Gastroesophageal sphincter (tissue), 4 donors: Measurements from ENCODE around the gene MAGEA9. TPM values are rescaled to one million over a fixed set of nuclear protein-coding genes. Genes with fewer than 3 reads are reported as not detected.
"Not testable (repeated sequence)": the region's sequence is repeated elsewhere in the genome, so short reads cannot be mapped to it uniquely, and the experiment has no call there.

Source experiments
- ATAC-seq: fragments of 150-250 bp; one replicate; pipeline ENCODE4 v1.9.1; 2016; ENCODE audit warnings: mild to moderate bottlenecking, moderate library complexity
- H3K27ac ChIP-seq, 4 donors: fragments of 200-600 bp; sonication (generic) in 3 of 4; 1 replicate in 3 of 4; 2 replicates in 1 of 4; pipeline ENCODE4 v1.5.1; 2016 to 2019
- H3K27me3 ChIP-seq: fragments of 200-600 bp; sonication (generic); one replicate; pipeline ENCODE4 v1.5.1; 2019
- H3K36me3 ChIP-seq, 2 donors: fragments of 200-600 bp; sonication (generic); one replicate each; pipeline ENCODE4 v1.5.1; 2019; ENCODE audit warnings: control low read depth in 1 of 2
- H3K4me1 ChIP-seq, 3 donors: fragments of 200-600 bp; sonication (generic); 1 replicate in 2 of 3; 2 replicates in 1 of 3; pipeline ENCODE4 v1.5.1; 2016 to 2019; ENCODE audit warnings: control low read depth in 2 of 3
- H3K4me3 ChIP-seq, 2 donors: fragments of 200-600 bp; sonication (generic); one replicate each; pipeline ENCODE4 v1.5.1; 2019; ENCODE audit warnings: mild to moderate bottlenecking in 1 of 2, moderate library complexity in 1 of 2
- H3K9me3 ChIP-seq, 3 donors: fragments of 200-600 bp; sonication (generic); one replicate each; pipeline ENCODE4 v1.5.1; 2017 to 2019; ENCODE audit warnings: control low read depth in 2 of 3
- EP300 ChIP-seq: sonication (generic); formaldehyde crosslinking; IDR thresholded peaks from one replicate; pipeline ENCODE4 v1.6.1; 2017; ENCODE audit warnings: antibody characterized with exemption, mild to moderate bottlenecking
- POLR2A ChIP-seq, 2 donors: fragments of 450-650 bp; IDR thresholded peaks; one replicate each; pipeline ENCODE4 v1.6.1; 2017; ENCODE audit warnings: antibody characterized with exemption in 2 of 2, mild to moderate bottlenecking in 2 of 2, moderate library complexity in 1 of 2
- POLR2AphosphoS5 ChIP-seq: sonication (generic); formaldehyde crosslinking; IDR thresholded peaks from one replicate; pipeline ENCODE4 v1.6.1; 2017; ENCODE audit warnings: antibody characterized with exemption
- WGBS, 2 donors: methylation state at CpG; one replicate each; pipeline ENCODE4 v1.1.5; 2018; ENCODE audit warnings: low coverage in 1 of 2; 5-methylcytosine and 5-hydroxymethylcytosine counted together
- total RNA-seq, 4 donors: library from RNA; depleted of rRNA; stranded (reverse); fragments of >200 nt; gene quantifications; one replicate each; pipeline ENCODE4 v1.1.0, GENCODE V29; 2016
- TF ChIP-seq, protein P1 (sequence below), 4 experiments: fragments of 200-600 bp in 2 of 4; fragments of 450-650 bp in 2 of 4; sonication (generic) in 1 of 4; IDR thresholded peaks; one replicate each; pipeline ENCODE4 v1.5.1; 2017 to 2019; ENCODE audit warnings: antibody characterized with exemption in 4 of 4, mild to moderate bottlenecking in 2 of 4, moderate library complexity in 2 of 4

Gene MAGEA9, protein sequence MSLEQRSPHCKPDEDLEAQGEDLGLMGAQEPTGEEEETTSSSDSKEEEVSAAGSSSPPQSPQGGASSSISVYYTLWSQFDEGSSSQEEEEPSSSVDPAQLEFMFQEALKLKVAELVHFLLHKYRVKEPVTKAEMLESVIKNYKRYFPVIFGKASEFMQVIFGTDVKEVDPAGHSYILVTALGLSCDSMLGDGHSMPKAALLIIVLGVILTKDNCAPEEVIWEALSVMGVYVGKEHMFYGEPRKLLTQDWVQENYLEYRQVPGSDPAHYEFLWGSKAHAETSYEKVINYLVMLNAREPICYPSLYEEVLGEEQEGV
- not detected for total RNA-seq

DNA sequence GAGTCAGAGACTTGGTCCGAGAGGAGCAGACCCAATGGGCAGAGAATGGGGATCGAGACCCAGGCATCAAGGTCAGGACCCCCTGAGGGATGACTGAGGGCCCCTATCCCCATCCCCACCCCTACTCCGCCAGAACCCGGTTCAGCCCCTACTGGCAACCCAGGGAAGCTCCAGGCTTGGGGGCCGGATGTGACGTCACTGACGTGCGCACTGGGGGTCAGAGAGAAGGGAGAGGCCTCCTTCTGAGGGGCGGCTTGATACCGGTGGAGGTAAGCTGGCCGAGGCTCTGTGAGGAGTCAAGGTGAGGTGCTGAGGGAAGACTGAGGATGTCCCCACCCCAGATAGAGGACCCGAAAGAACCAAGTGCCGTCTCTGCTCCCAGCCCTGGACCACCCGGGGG, at the start of gene MAGEA9:
MAGEA9 (plus strand) TSS at position 204 of the 400 bp plus-strand sequence. CDS start 4,281 bp downstream, outside the sequence.
- not testable (repeated sequence) for ATAC-seq

DNA sequence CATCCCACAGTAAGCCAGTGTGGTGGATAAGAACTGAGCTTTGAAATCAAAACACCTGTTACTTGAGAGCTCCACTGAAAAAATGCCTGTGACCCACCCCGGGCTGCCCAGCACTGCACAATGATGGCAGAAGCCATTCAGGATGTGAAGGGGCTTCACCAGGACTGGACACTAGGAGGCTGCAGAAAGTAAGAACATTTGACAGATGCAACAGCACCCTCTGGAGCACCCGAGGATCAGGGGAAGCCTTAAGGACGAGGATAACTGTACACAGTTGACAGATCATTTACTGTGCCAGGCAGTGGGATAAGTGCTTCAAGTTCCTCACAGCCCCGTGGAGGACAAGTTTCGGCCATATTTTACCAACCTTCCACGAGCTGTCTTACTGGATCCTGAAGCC, 39.5 kb upstream of the MAGEA9 start:
- not testable (repeated sequence) for H3K27ac ChIP-seq, H3K9me3 ChIP-seq, H3K27me3 ChIP-seq, H3K36me3 ChIP-seq, ATAC-seq, H3K4me3 ChIP-seq, H3K4me1 ChIP-seq
- no CpG with 5 or more reads among the region's 6 CpGs for WGBS, 2 donors

More for the DNA sequence above, at the start of gene MAGEA9:
- not testable (repeated sequence) for H3K36me3 ChIP-seq, H3K4me3 ChIP-seq, H3K4me1 ChIP-seq, H3K27me3 ChIP-seq, H3K9me3 ChIP-seq, H3K27ac ChIP-seq
- no CpG with 5 or more reads among the region's 14 CpGs for WGBS, 2 donors

DNA sequence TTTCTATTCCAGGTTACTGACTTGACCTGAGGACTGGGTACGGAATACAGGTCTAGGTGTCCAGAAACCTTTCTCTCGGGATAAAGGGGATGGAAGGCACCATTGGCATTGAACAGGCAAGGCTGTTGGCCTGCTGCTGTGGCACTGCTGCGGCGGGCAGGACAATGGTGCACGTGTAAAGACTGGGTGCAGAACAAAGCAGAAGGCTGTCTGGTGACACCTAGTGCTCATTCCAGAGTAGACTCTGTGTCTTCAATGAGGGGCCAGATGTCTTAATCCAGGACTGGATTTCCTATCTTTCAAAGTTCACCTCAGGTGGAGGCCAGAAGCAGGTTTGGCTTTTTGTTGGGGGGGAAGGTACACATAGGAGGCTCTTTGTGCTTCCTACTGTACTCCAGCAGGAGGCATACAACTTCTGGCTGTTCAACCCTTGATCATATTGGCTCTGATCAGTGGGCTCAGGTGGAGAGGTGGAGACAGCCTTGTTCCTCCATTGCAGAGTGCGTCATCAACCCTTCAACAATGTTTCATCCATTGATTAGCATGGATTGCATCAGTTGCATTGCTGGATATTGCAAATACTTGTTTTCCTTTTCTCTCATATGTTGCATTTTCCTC, 35.2 kb upstream of the MAGEA9 start:
- not testable (repeated sequence) for H3K4me1 ChIP-seq, H3K36me3 ChIP-seq, H3K27ac ChIP-seq, H3K9me3 ChIP-seq, H3K27me3 ChIP-seq, H3K4me3 ChIP-seq, ATAC-seq
- no CpG with 5 or more reads among the region's 6 CpGs for WGBS, 2 donors

DNA sequence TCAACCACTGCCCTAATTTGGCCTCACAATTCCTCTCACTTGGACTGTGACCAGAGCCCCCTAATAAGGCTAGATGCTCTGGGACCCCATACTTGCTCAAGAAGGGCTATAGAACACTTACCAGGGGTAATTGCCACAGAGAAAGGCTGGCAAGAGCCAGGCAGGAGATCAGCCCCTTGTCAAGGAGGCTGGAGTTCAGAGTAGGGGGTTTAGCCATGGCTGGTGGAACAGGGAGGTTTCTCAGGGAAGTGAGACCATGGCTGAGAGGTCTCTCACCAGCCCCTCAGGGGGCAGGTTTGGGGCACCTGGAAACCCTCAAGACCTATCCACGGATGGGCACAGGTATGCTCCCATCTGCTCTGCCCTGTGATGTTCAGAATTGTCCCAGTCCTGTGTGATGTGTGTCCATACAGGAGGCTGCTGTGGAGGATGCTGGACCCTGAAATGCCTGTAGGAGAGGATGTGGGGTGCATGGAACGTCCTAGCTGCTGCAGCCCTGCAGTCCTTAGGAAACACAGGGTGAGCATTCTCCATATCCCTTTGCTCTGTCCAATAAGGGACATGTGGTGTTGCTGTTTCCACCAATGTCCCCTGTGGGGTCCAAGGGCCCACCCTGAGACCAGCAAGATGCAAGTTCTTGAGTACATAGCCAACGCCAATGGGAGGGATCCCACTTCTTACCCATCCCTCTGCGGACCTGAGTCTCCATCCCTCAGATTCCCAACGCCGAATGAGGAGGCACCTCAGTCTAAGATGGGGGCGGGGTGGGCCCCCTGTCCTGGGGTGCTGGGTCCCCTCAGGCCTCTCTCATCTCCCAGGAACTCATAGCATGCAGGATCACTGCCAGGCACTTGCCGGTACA, 24.3 kb upstream of the MAGEA9 start:
- no peaks in the 10 kb centered on the region for H3K4me1 ChIP-seq
- TF ChIP-seq EP300 (no peak), POLR2AphosphoS5 (no peak), POLR2A (IDR thresholded peaks at IDR 0.05) (no peak)
- TF ChIP-seq, protein P1, sequence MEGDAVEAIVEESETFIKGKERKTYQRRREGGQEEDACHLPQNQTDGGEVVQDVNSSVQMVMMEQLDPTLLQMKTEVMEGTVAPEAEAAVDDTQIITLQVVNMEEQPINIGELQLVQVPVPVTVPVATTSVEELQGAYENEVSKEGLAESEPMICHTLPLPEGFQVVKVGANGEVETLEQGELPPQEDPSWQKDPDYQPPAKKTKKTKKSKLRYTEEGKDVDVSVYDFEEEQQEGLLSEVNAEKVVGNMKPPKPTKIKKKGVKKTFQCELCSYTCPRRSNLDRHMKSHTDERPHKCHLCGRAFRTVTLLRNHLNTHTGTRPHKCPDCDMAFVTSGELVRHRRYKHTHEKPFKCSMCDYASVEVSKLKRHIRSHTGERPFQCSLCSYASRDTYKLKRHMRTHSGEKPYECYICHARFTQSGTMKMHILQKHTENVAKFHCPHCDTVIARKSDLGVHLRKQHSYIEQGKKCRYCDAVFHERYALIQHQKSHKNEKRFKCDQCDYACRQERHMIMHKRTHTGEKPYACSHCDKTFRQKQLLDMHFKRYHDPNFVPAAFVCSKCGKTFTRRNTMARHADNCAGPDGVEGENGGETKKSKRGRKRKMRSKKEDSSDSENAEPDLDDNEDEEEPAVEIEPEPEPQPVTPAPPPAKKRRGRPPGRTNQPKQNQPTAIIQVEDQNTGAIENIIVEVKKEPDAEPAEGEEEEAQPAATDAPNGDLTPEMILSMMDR (IDR thresholded peaks at IDR 0.05) = no peak
- H3K27ac ChIP-seq = no peak overlapping the region
- no peak for ATAC-seq
- no peak overlapping the region for H3K4me3 ChIP-seq
- no peaks in the 10 kb centered on the region for H3K27me3 ChIP-seq
- no peaks in the 10 kb centered on the region for H3K9me3 ChIP-seq
- 53% methylated on average over 3 of the region's 8 CpGs; no CpG with 5 or more reads in 1 of the 2 donors for WGBS, 2 donors
- H3K36me3 ChIP-seq = no peaks in the 10 kb centered on the region

DNA sequence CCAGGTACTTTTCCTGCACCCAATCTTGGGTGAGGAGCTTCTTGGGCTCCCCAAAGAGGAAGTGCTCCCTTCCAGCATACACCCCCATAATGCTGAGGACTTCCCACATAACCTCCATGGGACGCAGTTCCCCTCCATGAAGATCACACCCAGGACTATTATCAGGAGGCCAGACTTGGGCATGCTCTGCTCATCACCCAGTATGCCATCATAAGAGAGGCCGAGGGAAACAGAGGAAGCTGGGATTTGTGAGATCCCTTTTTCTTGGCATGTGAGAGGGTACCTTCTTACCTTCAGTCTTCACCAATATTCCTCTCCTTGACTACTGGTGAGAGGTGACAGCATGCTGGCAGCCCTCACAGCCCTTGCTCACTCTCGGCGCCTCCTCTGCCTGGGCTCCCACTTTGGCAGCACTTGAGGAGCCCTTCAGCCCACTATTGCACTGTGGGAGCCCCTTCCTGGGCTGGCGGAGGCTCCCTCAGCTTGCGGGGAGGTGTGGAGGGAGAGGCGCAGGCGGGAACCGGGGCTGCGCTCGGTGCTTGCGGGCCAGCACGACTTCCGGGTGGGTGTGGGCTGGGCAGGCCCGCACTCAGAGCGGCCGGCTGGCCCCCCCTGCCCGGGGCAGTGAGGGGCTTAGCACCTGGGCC, 23.5 kb upstream of the MAGEA9 start:
- ATAC-seq = no peak
- TF ChIP-seq POLR2AphosphoS5 (no peak), POLR2A (IDR thresholded peaks at IDR 0.05) (no peak), EP300 (no peak)
- TF ChIP-seq, protein P1 (IDR thresholded peaks at IDR 0.05) = no peak
- H3K9me3 ChIP-seq = no peaks in the 10 kb centered on the region
- no peaks in the 10 kb centered on the region for H3K4me1 ChIP-seq
- H3K36me3 ChIP-seq = no peaks in the 10 kb centered on the region
- no peak overlapping the region for H3K27ac ChIP-seq
- WGBS, 2 donors = 73% methylated on average over 2 of the region's 18 CpGs; no CpG with 5 or more reads in 1 of the 2 donors
- H3K4me3 ChIP-seq = no peak overlapping the region
- H3K27me3 ChIP-seq = no peaks in the 10 kb centered on the region

DNA sequence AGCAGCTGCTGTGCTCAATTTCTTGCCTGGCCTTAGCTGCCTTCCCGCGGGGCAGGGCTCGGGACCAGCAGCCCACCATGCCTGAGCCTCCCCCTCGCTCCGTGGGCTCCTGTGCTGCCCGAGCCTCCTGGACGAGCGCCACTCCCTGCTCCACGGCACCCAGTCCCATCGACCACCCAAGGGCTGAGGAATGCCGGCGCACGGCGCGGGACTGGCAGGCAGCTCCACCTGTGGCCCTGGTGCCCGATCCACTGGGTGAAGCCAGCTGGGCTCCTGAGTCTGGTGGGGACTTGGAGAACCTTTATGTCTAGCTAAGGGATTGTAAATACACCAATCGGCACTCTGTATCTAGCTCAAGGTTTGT, 23.0 kb upstream of the MAGEA9 start:
- WGBS, 2 donors = no CpG with 5 or more reads among the region's 17 CpGs
- not testable (repeated sequence) for H3K4me3 ChIP-seq, ATAC-seq, H3K27me3 ChIP-seq, H3K27ac ChIP-seq, H3K9me3 ChIP-seq, H3K4me1 ChIP-seq, H3K36me3 ChIP-seq
